ENCODE measurements around the gene C1orf87.

C1orf87 gene, protein sequence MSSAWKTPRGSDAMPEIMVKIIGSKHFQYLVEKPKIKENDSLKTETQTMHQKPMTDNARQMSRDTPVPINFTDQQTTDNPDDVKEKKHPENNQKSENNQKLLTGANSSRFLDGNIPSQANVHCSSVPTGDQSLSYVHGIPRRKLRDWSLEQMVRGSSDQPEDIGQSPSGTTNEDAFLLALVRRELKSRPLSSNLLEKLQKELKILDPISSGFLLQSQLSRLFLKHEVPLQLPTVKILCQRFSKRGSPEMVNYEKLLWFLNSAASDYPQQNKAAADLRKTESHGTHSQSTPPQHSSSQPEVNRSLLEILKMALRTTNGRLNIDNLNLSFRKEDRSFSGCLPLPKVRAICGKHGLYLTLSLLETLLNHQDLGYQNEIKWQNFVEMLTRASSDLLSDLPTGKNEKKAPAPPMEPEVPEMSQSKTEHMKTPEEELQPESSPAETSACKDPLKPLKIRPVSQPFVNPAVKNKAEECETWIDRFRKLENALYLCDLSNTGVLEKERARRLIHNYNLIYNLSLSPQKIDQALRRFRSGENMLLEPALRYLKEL

GRCh38 chr1:60073605-60074278 is at the start of gene C1orf87:
Gene C1orf87 (minus strand): TSS chr1:60073770. CDS start chr1:60072643, 1,127 bp downstream.
- DNase-seq: peak; percentile 2

- DNase-seq: no peak
Observed at GRCh38 chr1:60118085-60118484, 44.5 kb upstream of the C1orf87 start.

DNA sequence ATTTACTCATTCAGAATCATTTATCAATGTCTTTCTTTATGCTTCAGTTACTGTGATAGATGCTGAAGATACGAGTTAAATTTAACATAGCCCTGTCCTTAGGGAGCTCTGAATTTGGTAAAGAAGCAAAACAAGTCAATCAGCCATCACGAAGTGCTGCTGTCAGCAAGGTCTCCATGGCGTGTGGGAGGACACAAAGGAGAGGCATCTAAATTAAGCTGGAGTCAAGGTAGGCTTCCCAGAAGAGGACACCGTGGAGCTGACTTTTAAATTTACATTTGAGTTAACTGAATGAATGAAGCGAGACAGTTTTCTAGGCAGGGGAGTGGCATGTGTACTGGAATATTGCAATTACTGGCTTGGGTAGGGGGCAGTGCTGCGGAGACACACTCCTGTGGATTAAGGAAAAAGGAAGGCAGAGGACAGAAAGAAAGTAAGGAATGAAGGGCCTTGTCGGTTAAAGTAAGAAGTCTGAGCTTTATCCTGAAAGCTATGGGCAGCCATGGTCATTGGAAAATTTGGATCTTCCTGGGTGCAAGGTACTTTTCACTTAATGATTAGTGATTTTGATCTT is 41.3 kb upstream of the C1orf87 start:
- no peak for DNase-seq

DNA sequence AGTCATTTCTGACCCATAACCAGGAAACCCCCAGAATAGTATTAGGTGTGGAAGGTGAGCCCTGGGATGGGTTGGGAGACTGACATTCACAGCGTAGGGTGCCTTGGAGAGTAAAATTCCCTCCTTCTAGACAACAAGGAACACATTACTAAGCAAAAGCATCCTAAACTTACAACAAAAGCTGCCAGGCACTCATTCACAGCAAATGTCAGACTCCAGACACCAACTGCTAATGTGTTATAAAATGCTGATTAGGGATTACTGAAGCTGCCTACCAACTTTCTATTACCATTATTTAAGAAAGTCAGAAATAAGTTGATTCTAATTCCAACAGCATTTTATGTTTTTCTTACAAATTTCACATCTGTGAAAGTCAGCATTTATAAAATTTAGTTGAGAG is 40.0 kb upstream of the C1orf87 start:
- DNase-seq: no peak

DNA sequence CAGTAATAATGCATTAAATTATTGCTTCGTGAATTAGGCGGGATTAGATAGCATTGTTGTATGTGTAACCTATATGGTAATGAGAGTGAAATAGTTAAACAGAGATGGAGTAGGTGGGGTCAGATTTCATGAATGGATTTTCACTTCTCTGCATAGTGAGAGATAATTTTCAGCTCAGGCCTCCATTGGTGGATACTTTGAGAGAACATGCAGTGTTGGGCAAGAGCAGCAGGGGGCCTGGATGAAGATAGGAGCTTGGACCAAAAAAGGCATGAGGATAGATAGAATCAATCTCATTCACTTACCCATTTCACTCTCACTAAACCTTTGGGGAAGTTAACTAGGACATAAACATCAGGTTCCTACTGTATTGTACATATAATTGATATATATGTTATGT is 39.5 kb upstream of the C1orf87 start:
- no peak for DNase-seq

DNA sequence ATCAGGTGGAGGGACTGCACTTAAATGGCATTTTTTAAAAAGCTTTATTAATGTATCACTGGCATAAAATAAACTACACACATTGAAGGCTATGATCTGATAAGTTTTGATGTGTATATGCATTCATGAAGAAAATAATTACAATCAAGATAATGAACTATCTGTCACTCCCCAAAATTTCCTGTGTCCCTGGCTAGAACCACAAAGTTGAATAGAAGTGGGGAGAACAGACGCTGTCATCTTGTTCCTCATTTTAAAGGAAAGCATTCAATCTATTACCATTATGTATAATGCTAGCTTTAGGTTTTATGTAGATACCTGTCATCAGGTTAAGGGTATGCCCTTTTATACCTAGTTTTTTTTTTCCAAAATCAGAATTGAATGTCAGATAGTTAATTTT is 38.1 kb upstream of the C1orf87 start:
- DNase-seq: no peak

- no peak for DNase-seq
Observed at GRCh38 chr1:60111118-60111517, 37.5 kb upstream of the C1orf87 start.

GRCh38 chr1:60108196-60108595 is 34.6 kb upstream of the C1orf87 start:
- no peak for DNase-seq

- no peak for DNase-seq
Observed at GRCh38 chr1:60103186-60103585, 29.6 kb upstream of the C1orf87 start.

DNA sequence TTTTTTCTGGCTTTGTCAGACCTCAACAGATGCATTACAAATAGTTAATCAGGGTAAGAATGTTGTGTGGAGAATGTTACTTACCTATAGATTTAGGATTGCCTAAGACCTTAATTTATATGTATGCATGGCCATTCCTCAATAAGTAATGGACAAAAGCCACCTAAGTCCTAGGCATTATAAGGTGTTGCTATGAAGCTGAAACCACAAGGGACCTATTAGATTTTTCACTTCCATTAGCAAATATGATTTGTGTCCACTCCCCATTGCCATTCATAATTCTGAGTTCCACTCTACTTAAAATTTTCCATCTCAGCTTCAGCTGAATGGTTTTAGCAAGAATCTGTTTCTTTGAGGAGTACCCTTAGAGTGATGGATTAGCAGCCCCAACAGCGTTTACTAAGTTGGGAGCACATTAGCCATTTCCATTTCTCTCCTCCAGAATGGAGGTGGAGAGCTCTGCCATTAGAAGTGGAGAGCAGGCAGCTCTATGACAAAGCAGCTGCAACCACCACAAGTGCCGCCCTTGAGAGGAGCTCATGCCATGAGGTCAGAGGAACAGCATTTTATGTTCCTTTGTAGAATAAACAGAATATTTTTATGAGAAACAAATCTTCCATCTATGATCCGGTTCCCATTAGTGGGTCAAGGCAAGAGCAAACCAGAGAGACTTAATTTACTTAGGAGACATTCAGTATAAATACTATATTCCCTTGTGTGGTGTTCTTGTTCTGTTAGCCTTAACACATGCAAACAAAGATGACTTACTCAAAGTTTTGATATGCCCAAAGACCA is 28.9 kb upstream of the C1orf87 start:
- DNase-seq: no peak

DNA sequence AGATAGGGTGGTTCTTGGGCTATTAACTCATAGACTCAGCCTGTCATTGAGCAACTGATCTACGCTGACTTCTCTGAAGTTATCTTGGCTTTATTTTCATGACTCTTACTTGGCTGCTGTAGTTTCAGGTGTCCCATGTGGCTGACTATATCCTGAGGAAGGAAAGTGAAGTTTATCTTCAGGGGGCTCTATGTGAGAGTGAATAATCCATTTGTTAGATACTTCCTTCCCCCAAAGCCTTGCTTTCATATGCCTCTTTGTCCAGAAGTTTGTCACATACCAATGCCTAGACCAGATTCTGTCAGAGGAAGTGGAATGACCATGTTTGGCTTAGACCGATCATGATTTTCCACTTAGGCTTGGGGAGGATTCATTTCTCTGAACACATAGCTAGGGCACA is 27.9 kb upstream of the C1orf87 start:
- no peak for DNase-seq

GRCh38 chr1:60091195-60091715 is 17.7 kb upstream of the C1orf87 start:
- DNase-seq: no peak

DNA sequence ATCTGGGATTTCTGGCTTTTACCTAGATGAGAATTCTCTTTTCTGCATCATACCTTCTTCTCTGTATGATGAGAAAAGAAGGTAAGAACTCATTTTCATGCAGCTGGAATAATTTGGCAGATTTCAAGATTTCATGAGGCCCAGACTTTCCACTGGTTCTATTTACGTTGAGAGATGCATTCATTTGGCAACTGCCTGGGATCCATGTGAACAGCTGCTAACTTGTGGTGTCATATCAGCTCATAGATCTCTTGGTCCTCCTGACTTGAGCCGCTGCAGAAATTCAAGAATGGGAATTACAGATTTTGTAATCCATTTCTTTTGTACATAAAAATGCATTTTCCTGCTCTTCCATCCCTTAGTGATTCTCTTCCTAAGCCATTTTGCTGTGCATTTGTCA is 17.1 kb upstream of the C1orf87 start:
- DNase-seq: no peak

DNA sequence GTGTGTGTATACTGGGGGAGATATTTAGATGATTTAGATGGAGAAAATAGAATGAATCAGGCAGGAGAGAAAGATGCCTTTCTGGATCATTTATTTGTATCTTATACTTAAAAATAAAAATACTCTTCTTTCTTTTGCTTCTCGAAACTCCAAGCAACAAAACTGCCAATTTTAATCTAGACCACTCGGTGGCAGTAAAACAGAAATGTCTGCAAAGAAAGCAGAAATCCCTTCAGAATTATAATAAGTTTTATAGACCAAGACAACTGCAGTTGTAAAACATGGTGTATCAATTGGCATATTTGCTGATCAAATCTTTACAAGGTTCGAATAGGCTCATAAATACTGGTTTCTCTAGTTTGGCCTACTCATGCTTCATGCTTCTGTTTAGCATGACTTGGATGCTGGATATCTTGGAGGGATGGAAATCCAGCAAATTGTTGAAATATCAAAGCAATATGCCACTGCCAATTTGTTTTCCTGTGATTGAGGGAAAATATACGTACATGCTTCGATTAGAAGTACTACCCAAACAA is 15.1 kb upstream of the C1orf87 start:
- no peak for DNase-seq

- DNase-seq: no peak
Observed at GRCh38 chr1:60087681-60088080, 14.1 kb upstream of the C1orf87 start.

GRCh38 chr1:60078182-60078581 is 4.6 kb upstream of the C1orf87 start:
- no peak for DNase-seq

- DNase-seq: no peak
Observed at GRCh38 chr1:60071296-60071695, 2.3 kb downstream of the C1orf87 start.

DNA sequence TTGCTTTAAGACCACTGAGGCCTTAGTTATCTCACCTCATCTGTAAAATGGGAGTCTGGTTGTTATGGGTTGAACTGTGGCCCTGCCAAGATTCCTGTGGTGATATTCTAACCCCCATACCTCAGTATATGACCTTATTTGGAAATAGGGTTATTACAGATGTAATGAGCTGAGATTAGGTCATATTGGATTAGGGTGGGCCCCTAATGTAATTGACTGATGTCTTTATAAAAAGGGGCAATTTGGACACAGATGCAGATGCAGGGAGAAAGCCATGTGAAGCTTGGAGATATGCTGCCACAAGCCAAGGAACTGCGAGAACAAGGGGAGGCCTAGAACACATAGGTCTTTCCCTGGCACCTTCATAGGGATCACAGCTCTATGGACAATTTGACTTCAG is 3.9 kb downstream of the C1orf87 start:
- DNase-seq: no peak

- DNase-seq: no peak
Observed at GRCh38 chr1:60068393-60069045, 5.1 kb downstream of the C1orf87 start.

- no peak for DNase-seq
Observed at GRCh38 chr1:60066001-60066400, 7.6 kb downstream of the C1orf87 start.

- DNase-seq: no peak
Observed at GRCh38 chr1:60065199-60065598, 8.4 kb downstream of the C1orf87 start.

- no peak for DNase-seq
Observed at GRCh38 chr1:60063561-60063960, 10.0 kb downstream of the C1orf87 start.
